Measurements from ENCODE around the gene GJA10. TPM values are rescaled to one million over a fixed set of nuclear protein-coding genes. Genes with fewer than 3 reads are reported as not detected.

GJA10 gene
- total RNA-seq, 2 donors from 2014 or later = not detected

- Histone ChIP-seq H3K27ac (no peak overlapping the region), H3K4me1 (ENCODE audit: control insufficient read depth in 1 of 2, low read depth in 2 of 2) (no peaks in the 10 kb centered on the region), H3K27me3 (replicated peaks; ENCODE audit: insufficient read depth) (no peaks in the 10 kb centered on the region)
These were observed 16.6 kb downstream of the GJA10 start for GRCh38 chr6:89910902-89911240.

DNA sequence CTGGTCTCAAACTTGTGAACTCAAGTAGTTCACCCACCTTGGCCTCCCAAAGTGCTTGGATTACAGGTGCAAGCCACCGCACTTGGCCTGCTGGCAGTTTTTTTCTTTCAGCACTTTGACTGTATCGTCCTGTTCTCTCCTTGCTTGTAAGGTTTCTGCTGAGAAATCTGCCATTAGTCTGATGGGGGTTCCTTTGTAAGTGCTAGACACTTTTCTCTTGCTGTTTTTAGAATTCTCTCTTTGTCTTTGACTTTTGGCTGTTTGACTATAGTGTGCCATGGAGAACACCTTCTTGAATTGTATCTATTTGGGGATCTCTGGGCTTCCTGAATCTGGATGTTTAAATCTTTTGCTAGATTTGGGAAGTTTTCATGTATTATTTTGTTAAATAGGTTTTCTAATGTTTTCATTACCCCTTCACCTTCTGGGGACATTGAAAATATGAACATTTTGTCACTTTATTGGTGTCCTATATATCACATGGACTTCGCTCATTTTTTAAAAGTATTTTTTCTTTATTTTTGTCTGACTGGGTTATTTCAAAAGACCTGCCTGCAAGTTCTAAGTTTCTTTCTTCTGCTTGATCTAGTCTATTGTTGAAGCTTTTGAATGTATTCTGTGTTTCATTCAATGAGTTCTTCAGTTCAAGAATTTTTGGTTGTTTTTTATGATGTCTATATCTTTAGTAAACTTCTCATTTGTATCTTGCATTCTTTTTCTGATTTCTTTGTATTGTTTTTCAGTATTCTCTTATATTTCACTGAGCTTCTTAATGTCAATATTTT lies 22.1 kb downstream of the GJA10 start:
- Histone ChIP-seq H3K27ac (no peak overlapping the region), H3K4me3 (no peak overlapping the region), H3K4me1 (ENCODE audit: control insufficient read depth in 1 of 2, low read depth in 2 of 2) (no peaks in the 10 kb centered on the region), H3K9me3 (peaks cover 8% of the 10 kb centered on the region), H3K27me3 (replicated peaks; ENCODE audit: insufficient read depth) (no peaks in the 10 kb centered on the region), H3K36me3 (no peaks in the 10 kb centered on the region)
- no peak for TF ChIP-seq CTCF (IDR thresholded peaks at IDR 0.05)
- DNase-seq (ENCODE audit: low spot score) (no peak), ATAC-seq (ENCODE audit: insufficient number of reproducible peaks, low FRiP score, low read depth) (no peak)

More at GRCh38 chr6:89910902-89911240, 16.6 kb downstream of the GJA10 start:
- no peak for TF ChIP-seq CTCF (IDR thresholded peaks at IDR 0.05)
- ATAC-seq (ENCODE audit: insufficient number of reproducible peaks, low FRiP score, low read depth) (no peak), DNase-seq (ENCODE audit: low spot score) (no peak)
- no peaks in the 10 kb centered on the region for H3K36me3 ChIP-seq
- H3K9me3 ChIP-seq = no peaks in the 10 kb centered on the region
- no peak overlapping the region for H3K4me3 ChIP-seq

- H3K4me1 ChIP-seq (ENCODE audit: control insufficient read depth in 1 of 2, low read depth in 2 of 2) = no peaks in the 10 kb centered on the region
These were observed 22.9 kb downstream of the GJA10 start for GRCh38 chr6:89917216-89917615.

DNA sequence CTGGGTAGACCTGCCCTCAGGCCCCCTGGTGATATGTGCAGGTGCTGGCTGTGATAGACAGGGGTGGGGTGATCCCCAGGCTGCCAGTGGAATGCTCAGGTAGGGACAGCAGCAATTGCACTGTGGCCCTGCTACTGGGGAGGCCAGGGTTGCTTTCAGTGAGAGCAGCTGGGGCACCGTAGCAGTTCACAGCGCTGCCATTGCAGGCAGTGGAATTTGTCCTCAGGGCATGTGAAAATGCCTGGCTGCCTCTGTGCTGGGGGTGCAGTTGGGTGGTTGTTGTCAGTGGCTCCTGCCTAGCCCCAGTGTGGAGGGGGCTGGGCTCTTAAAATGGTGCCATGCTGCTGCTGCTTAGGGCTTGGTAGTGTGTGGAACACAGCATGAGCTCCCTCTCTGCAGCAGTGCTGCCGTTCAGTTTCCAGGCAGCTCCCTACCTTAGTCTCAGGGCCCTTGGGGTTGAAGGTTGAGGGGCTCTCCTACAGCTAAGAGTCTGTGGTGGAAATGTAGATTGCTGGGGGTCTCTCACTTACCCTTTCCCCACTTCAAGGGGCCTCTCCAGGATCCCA lies 23.6 kb downstream of the GJA10 start:
- no peak for DNase-seq (ENCODE audit: low spot score)
- Histone ChIP-seq H3K9me3 (peaks cover 8% of the 10 kb centered on the region), H3K27me3 (replicated peaks; ENCODE audit: insufficient read depth) (no peaks in the 10 kb centered on the region), H3K4me1 (ENCODE audit: control insufficient read depth in 1 of 2, low read depth in 2 of 2) (no peaks in the 10 kb centered on the region), H3K36me3 (no peaks in the 10 kb centered on the region), H3K4me3 (no peak overlapping the region), H3K27ac (no peak overlapping the region)
- no peak for TF ChIP-seq CTCF (IDR thresholded peaks at IDR 0.05)
- ATAC-seq (ENCODE audit: insufficient number of reproducible peaks, low FRiP score, low read depth) = no peak

More at GRCh38 chr6:89917216-89917615, 22.9 kb downstream of the GJA10 start:
- H3K4me3 ChIP-seq = no peak overlapping the region
- ATAC-seq (ENCODE audit: insufficient number of reproducible peaks, low FRiP score, low read depth) = no peak
- DNase-seq (ENCODE audit: low spot score) = no peak
- TF ChIP-seq CTCF (IDR thresholded peaks at IDR 0.05) = no peak
- peaks cover 8% of the 10 kb centered on the region for H3K9me3 ChIP-seq
- no peaks in the 10 kb centered on the region for H3K27me3 ChIP-seq (replicated peaks; ENCODE audit: insufficient read depth)
- H3K36me3 ChIP-seq = no peaks in the 10 kb centered on the region
- H3K27ac ChIP-seq = no peak overlapping the region

GRCh38 chr6:89921197-89921596 lies 26.9 kb downstream of the GJA10 start:
- Histone ChIP-seq H3K9me3 (peaks cover 8% of the 10 kb centered on the region), H3K4me3 (no peak overlapping the region), H3K27me3 (replicated peaks; ENCODE audit: insufficient read depth) (no peaks in the 10 kb centered on the region), H3K27ac (no peak overlapping the region), H3K36me3 (no peaks in the 10 kb centered on the region), H3K4me1 (ENCODE audit: control insufficient read depth in 1 of 2, low read depth in 2 of 2) (no peaks in the 10 kb centered on the region)
- ATAC-seq (ENCODE audit: insufficient number of reproducible peaks, low FRiP score, low read depth) (no peak), DNase-seq (ENCODE audit: low spot score) (no peak)
- no peak for TF ChIP-seq CTCF (IDR thresholded peaks at IDR 0.05)
